Measurements from ENCODE around the gene CENPX. TPM values are rescaled to one million over a fixed set of nuclear protein-coding genes. Genes with fewer than 3 reads are reported as not detected.

Gene CENPX
- total RNA-seq, 1 donor from 2014 or later: 41.3 TPM

DNA sequence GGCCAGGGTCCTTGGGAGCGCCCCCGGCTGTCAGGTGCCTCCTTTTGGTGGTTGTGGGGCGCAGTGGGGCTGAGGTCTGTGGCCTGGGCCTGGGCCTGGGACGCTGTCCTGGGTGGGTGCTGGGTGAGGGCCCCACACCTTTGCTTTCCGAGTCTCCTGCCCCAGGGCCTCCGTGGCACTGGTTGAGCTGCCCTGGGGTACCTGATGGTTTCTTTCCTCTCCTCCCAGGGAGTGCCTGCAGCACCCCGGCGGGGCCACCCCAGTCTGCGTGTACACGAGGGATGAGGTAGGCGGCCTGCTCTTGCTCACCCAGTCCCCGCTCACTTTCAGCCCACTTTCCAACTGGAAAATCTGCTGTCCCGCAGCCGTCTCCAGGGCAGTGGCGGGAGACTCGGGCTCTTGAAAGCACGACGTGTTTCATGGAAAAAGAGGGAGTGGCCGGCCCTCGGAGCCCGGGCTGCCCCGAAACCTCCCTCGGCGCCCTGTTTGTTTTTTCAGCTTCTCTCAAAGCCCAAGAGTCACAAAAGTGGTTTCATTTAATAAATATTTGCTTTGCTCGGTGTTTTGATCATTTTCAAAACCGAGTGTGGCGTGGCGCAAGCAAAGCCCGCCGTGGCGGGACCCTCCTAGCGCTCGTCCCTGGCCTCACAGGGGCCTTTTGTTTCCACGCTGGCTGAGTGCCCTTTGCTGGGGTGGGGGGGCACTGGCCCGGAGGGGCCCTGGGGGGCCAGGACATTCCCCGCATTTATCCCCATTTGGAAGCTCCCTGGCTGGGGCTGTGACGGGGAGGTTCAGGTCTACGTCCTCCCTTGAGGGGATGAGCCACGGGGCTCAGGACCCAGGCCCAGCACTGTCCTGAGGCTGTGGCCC lies 27.9 kb downstream of the CENPX start:
- Histone ChIP-seq H3K27ac (no peak overlapping the region), H3K4me1 (peaks cover 7 to 15% of the 10 kb centered on the region in 2 donors), H3K36me3 (peaks cover 13% of the 10 kb centered on the region in 2 donors), H3K27me3 (no peaks in the 10 kb centered on the region), H3K9me3 (no peaks in the 10 kb centered on the region), H3K4me3 (no peak overlapping the region)
- no peak for DNase-seq (ENCODE audit: low spot score in 2 of 2)
- TF ChIP-seq, protein P1, sequence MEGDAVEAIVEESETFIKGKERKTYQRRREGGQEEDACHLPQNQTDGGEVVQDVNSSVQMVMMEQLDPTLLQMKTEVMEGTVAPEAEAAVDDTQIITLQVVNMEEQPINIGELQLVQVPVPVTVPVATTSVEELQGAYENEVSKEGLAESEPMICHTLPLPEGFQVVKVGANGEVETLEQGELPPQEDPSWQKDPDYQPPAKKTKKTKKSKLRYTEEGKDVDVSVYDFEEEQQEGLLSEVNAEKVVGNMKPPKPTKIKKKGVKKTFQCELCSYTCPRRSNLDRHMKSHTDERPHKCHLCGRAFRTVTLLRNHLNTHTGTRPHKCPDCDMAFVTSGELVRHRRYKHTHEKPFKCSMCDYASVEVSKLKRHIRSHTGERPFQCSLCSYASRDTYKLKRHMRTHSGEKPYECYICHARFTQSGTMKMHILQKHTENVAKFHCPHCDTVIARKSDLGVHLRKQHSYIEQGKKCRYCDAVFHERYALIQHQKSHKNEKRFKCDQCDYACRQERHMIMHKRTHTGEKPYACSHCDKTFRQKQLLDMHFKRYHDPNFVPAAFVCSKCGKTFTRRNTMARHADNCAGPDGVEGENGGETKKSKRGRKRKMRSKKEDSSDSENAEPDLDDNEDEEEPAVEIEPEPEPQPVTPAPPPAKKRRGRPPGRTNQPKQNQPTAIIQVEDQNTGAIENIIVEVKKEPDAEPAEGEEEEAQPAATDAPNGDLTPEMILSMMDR (IDR thresholded peaks at IDR 0.05): no peak
- intact Hi-C loops (cut with DNase I): no loop called here

DNA sequence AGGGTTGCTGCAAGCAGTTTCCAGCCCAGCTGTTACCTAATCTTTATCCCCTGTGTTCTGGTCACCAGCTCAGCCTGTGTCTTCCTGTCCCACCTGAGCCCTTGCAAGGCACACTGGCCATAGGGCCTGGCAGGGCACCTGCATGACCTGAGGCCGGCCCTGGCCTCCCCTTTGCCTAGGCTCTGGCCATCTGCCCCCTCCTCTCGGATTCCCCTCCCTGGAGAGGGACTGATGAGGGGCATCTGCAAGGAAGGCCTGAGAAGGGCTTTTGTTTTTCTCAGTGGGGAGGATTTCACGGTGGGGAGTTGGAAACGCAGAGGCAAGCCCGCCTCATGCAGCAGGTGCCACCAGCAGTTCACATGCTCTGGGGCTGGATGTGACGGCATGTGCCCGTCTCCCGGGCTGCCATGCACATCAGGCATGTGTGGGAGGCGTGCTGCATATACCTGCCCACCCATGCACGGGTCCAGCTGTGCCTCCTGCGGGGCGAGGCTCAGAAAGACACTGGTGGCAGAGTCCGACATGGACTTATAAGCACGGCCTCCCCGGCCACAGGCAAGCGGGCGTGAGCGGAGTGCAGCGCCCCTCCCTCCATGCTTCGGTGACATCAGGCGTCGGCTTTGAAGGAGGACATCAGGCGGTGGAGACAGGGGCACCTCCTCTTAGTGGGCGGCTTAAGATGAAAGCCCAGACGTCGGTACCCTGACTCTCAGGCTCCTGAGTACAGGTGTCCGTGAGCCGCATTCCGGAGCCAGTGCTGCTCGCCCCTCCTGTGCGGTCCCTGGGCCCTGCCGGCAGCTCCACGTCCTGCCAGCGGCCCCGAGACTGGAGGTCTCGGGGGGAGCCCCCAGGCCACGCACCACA lies 28.7 kb downstream of the CENPX start:
- TF ChIP-seq, protein P1 (IDR thresholded peaks at IDR 0.05): no peak
- intact Hi-C loops (cut with DNase I): no loop called here
- Histone ChIP-seq H3K4me1 (peaks cover 7 to 15% of the 10 kb centered on the region in 2 donors), H3K27ac (no peak overlapping the region), H3K9me3 (no peaks in the 10 kb centered on the region), H3K4me3 (no peak overlapping the region), H3K36me3 (peaks cover 13% of the 10 kb centered on the region in 2 donors), H3K27me3 (no peaks in the 10 kb centered on the region)
- no peak for DNase-seq (ENCODE audit: low spot score in 2 of 2)

DNA sequence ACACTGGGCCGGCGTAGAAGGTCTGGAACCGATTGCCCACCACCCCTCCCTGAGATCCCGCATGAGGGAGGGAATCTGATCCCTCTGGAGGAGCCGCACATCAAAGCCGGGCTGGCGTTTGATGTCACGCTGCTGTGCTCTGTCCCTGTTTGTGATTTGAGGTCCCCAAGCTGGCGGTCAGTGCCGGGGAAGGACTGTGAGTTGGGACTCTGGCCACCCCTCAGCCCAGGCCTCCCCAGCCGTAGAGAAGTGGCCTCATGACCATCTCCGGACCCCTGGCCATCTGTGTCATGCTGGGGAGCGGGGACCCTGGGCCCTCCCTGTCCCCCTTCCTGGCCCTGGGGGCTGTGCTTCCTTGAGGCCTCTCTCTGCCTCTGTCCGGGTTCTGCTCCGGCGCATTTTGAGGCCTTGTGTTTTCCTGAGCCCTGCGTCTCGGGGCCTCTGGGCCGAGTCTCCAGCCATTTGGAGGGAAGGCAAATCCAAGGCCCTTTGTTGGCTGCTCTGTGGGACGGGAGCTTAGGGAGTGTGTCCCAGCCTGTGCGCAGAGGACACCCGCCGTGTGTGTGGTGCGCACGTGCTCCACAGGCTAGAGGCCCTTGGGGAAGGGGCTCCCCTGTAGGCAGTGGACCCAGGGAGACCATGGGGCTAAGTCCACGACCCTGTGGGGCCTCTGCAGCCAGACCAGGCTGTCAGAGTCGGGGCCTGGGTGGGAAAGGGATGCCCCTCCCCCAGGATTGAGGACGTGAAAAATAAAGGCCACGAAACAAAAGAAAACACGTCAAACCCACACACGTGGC lies 30.2 kb downstream of the CENPX start:
- TF ChIP-seq, protein P1 (IDR thresholded peaks at IDR 0.05): no peak
- Histone ChIP-seq H3K9me3 (no peaks in the 10 kb centered on the region), H3K27me3 (no peaks in the 10 kb centered on the region), H3K4me3 (peak overlapping the region in 1 of 2 donors; percentile 50), H3K27ac (peak overlapping the region; percentile 12 to 49), H3K4me1 (peaks cover 7 to 15% of the 10 kb centered on the region in 2 donors), H3K36me3 (peaks cover 13 to 18% of the 10 kb centered on the region in 2 donors)
- intact Hi-C loops (cut with DNase I): no loop called here
- no peak for DNase-seq (ENCODE audit: low spot score in 2 of 2)

DNA sequence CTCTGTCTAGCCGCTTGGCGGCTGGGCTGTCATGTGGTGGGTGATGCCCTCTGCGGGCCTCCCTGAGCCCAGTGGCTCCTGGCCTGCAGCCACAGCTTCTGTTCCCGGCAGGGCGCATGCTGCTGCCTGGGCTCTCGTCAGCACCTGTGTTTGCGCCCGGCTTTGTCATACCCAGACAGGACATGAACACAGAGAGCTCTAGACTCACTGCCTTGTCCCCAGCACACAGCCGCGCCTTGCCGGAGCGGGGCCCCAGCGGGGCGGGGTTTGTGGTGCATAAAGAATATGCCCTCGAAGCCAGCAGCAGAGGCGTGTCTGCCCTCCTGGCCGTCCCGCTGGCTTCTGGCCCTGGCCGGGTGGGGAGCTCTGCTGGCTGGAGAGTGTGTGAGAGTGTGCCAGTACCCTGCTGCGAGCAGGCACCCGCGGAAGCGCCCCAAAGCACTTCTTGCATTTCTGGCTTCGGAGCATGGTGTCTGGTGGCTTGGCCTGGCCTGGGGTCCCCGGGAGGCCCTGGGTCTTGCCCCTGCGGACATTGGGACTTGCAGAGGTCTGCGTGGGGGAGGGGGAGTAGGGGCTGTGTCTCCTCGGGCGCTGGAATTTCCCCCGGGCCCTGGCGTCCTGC lies 30.9 kb downstream of the CENPX start:
- H3K36me3 ChIP-seq: peaks cover 9 to 19% of the 10 kb centered on the region in 2 donors
- H3K9me3 ChIP-seq: no peaks in the 10 kb centered on the region
- H3K27me3 ChIP-seq: no peaks in the 10 kb centered on the region
- DNase-seq (ENCODE audit: low spot score in 2 of 2): peak in 1 of 2 donors; percentile 81
- TF ChIP-seq, protein P1 (IDR thresholded peaks at IDR 0.05): no peak
- peaks cover 7 to 15% of the 10 kb centered on the region in 2 donors for H3K4me1 ChIP-seq
- H3K27ac ChIP-seq: peak overlapping the region; percentile 12 to 49
- intact Hi-C loops (cut with DNase I): no loop called here
- H3K4me3 ChIP-seq: peak overlapping the region; percentile 24 to 50
